GM12865 (cell line): ENCODE data around the gene FABP6.

Source experiments
- DNase-seq: peaks from one replicate; pipeline ENCODE4 v3.0.0; 2010; ENCODE audit warnings: low read depth
- H3K4me3 ChIP-seq: 2 replicates; pipeline ENCODE4 v1.5.1; 2011; ENCODE audit warnings: mild to moderate bottlenecking, low read depth, low read length, control low read depth
- TF ChIP-seq, protein P1 (sequence below): IDR thresholded peaks from 2 replicates; pipeline ENCODE4 v1.5.1; 2011; ENCODE audit warnings: low read length, control low read depth, low read depth, inconsistent platforms; ENCODE audit not compliant: insufficient read depth; ENCODE audit errors: missing control alignments

FABP6 gene

DNA sequence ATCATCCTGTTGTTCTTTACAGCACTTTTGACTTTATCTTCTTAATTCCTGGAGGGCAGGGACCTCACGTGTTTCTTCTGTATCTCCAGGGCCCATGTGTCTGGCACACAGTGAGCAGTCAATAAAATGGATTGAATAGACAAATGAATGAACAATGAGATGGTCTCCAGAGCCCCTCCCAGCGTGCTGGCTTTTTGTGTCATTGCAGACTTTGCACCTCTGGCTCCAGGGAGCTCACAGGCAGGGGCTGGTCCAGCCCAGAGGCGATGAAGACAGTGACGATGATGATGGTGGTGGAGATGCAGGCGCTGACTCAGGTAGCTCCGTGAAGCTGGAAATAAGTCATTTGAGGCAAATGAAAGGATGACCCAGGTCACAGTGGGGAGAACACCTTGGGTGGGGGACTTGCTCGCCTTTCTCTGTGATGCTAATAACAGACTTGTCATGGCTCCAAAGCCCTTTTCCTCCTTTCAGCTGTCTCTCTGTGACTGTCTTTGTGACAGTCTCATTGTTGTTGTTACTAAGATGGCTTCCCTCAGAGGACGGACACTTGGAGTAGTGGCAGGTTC, 30.4 kb upstream of the FABP6 start:
- TF ChIP-seq, protein P1, sequence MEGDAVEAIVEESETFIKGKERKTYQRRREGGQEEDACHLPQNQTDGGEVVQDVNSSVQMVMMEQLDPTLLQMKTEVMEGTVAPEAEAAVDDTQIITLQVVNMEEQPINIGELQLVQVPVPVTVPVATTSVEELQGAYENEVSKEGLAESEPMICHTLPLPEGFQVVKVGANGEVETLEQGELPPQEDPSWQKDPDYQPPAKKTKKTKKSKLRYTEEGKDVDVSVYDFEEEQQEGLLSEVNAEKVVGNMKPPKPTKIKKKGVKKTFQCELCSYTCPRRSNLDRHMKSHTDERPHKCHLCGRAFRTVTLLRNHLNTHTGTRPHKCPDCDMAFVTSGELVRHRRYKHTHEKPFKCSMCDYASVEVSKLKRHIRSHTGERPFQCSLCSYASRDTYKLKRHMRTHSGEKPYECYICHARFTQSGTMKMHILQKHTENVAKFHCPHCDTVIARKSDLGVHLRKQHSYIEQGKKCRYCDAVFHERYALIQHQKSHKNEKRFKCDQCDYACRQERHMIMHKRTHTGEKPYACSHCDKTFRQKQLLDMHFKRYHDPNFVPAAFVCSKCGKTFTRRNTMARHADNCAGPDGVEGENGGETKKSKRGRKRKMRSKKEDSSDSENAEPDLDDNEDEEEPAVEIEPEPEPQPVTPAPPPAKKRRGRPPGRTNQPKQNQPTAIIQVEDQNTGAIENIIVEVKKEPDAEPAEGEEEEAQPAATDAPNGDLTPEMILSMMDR: no peak
- H3K4me3 ChIP-seq: no peak overlapping the region; the same call in 1 of the 2 replicates
- no peak for DNase-seq

DNA sequence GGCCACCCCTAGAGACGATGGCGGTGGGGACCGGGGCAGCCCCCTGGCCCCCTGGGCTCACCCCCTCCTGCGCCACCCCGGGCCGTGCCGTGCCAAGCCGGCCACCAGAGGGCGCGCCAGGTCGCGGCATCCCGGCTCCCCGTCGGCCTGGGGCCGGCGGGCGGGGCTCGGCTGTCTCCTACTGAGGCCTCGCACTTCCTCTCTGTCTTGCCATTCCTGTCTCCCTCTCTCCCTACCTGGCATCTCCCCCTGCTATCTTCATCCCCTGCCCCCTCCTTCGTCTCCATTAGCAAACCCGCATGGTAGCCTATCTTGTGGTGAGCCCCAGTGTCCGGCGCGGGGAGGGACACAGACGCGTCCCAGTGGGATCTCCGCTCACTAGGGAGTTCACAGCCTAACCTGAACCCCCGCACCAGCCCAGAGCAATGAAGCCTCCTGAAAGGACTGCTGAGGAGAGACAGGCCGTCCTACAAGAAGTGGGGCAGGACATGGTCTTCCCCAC, 29.8 kb upstream of the FABP6 start:
- TF ChIP-seq, protein P1: peak; percentile 85
- peak overlapping the region; percentile 51 for H3K4me3 ChIP-seq
- peak; percentile 72 for DNase-seq

- no peak for DNase-seq
- TF ChIP-seq, protein P1: no peak
- no peak overlapping the region for H3K4me3 ChIP-seq
Observed at GRCh38 chr5:160207061-160207460, 22.2 kb upstream of the FABP6 start.

DNA sequence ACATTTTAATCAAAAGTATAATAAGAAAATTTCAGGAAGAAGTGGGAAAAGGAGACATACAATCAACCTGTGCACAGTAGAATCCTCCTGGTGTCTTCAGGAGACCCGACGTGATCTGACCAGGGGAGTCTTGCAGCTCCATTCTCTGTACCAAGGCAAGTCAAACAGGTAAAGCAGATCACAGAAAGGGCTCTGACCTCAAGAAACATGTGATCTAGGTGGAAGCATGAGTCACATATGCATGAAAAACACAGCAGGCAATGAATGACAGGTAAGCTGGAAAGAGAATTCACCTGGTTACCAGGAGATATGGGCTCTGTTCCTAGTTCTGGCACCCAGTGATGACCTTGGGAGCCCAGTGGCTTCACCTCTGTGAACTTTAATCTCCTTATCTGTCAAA, 19.4 kb upstream of the FABP6 start:
- DNase-seq: no peak
- TF ChIP-seq, protein P1: no peak
- H3K4me3 ChIP-seq: no peak overlapping the region

DNA sequence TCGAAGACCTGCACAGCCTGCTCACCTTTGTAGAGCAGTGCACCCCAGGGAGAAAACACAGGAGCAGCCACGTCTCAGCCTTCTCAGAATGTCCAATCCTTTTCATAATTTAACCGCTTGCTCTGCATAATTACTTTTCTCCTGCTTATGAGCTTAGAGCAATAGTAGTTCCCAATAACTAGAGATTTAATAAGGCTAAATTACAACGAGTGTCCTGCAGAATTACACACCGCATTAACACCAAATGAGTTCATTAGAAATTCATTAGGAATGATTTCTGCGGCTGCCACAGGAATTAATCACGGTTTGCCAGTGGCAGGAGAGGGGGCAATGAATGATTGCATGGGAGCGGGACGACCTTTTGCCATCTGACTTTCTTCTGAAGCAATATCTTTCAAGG, 18.7 kb upstream of the FABP6 start:
- H3K4me3 ChIP-seq: no peak overlapping the region
- DNase-seq: no peak
- TF ChIP-seq, protein P1: no peak

GRCh38 chr5:160211352-160211751, 18.0 kb upstream of the FABP6 start:
- H3K4me3 ChIP-seq: no peak overlapping the region
- TF ChIP-seq, protein P1: no peak
- no peak for DNase-seq

GRCh38 chr5:160213537-160213936, 15.8 kb upstream of the FABP6 start:
- H3K4me3 ChIP-seq: no peak overlapping the region
- DNase-seq: peak; percentile 24
- TF ChIP-seq, protein P1: no peak
